ENCODE data around the gene MYH8.

GRCh38 chr17:10360578-10360977 lies 61.2 kb downstream of the MYH8 start:
- TF ChIP-seq CTCF (IDR thresholded peaks at IDR 0.05 in 8 of 11, conservative IDR thresholded peaks at IDR 0.05 in 3 of 11) (no peak), POLR2A (IDR thresholded peaks at IDR 0.05) (no peak)

All from spleen (tissue), 7 donors.